ENCODE measurements around the gene SLC9A7. TPM values are rescaled to one million over a fixed set of nuclear protein-coding genes. Genes with fewer than 3 reads are reported as not detected.

Gene SLC9A7
- total and polyA plus RNA-seq, 2 donors from 2014 or later, result 2.4 to 16.1 TPM

GRCh38 chrX:46704767-46705386 lies 54.0 kb downstream of the SLC9A7 start:
- intact Hi-C loops (cut with DNase I), result no loop called here
- no peak overlapping the region for H3K27ac ChIP-seq (ENCODE audit: low read depth in 2 of 2, low read length in 2 of 2)
- no peak for TF ChIP-seq CTCF (IDR thresholded peaks at IDR 0.05; ENCODE audit: borderline replicate concordance, extremely low read depth, insufficient read depth)
- H3K27me3 ChIP-seq (ENCODE audit: control insufficient read depth, insufficient read depth, low read length), result peaks cover 2% of the 10 kb centered on the region
- H3K4me1 ChIP-seq (ENCODE audit: control insufficient read depth in 2 of 3, insufficient read depth in 2 of 3, low read depth in 1 of 3, low read length in 3 of 3), result no peaks in the 10 kb centered on the region
- no peaks in the 10 kb centered on the region for H3K36me3 ChIP-seq (ENCODE audit: control insufficient read depth in 2 of 3, insufficient read depth in 3 of 3, low read length in 3 of 3)
- H3K9ac ChIP-seq (ENCODE audit: low read length in 3 of 3), result no peak overlapping the region
- H3K9me3 ChIP-seq (ENCODE audit: control insufficient read depth in 2 of 3, insufficient read depth in 1 of 3, low read length in 3 of 3), result no peaks in the 10 kb centered on the region
- H3K4me3 ChIP-seq (ENCODE audit: low read length in 3 of 3), result no peak overlapping the region
- no peak for DNase-seq
- no peak for FAIRE-seq

GRCh38 chrX:46703980-46704379 lies 54.9 kb downstream of the SLC9A7 start:
- TF ChIP-seq CTCF (IDR thresholded peaks at IDR 0.05; ENCODE audit: borderline replicate concordance, extremely low read depth, insufficient read depth), result no peak
- no peak overlapping the region for H3K27ac ChIP-seq (ENCODE audit: low read depth in 2 of 2, low read length in 2 of 2)
- DNase-seq (peak in 3 of 5 donors; percentile 9 to 42 (median 30)), FAIRE-seq (no peak)
- no peaks in the 10 kb centered on the region for H3K4me1 ChIP-seq (ENCODE audit: control insufficient read depth in 2 of 3, insufficient read depth in 2 of 3, low read depth in 1 of 3, low read length in 3 of 3)
- no peak overlapping the region for H3K4me3 ChIP-seq (ENCODE audit: low read length in 3 of 3)
- H3K36me3 ChIP-seq (ENCODE audit: control insufficient read depth in 2 of 3, insufficient read depth in 3 of 3, low read length in 3 of 3), result no peaks in the 10 kb centered on the region
- intact Hi-C loops (cut with DNase I), result no loop called here
- H3K9me3 ChIP-seq (ENCODE audit: control insufficient read depth in 2 of 3, insufficient read depth in 1 of 3, low read length in 3 of 3), result no peaks in the 10 kb centered on the region
- peaks cover 2% of the 10 kb centered on the region for H3K27me3 ChIP-seq (ENCODE audit: control insufficient read depth, insufficient read depth, low read length)
- H3K9ac ChIP-seq (ENCODE audit: low read length in 3 of 3), result no peak overlapping the region

- H3K4me3 ChIP-seq (ENCODE audit: low read length in 3 of 3), result no peak overlapping the region
- no peak overlapping the region for H3K9ac ChIP-seq (ENCODE audit: low read length in 3 of 3)
- no peak overlapping the region for H3K27ac ChIP-seq (ENCODE audit: low read depth in 2 of 2, low read length in 2 of 2)
- no peak for TF ChIP-seq CTCF (IDR thresholded peaks at IDR 0.05; ENCODE audit: borderline replicate concordance, extremely low read depth, insufficient read depth)
- intact Hi-C loops (cut with DNase I), result no loop called here
- no peaks in the 10 kb centered on the region for H3K27me3 ChIP-seq (ENCODE audit: control insufficient read depth, insufficient read depth, low read length)
- FAIRE-seq (no peak), DNase-seq (no peak)
- no peaks in the 10 kb centered on the region for H3K36me3 ChIP-seq (ENCODE audit: control insufficient read depth in 2 of 3, insufficient read depth in 3 of 3, low read length in 3 of 3)
- no peaks in the 10 kb centered on the region for H3K9me3 ChIP-seq (ENCODE audit: control insufficient read depth in 2 of 3, insufficient read depth in 1 of 3, low read length in 3 of 3)
- no peaks in the 10 kb centered on the region for H3K4me1 ChIP-seq (ENCODE audit: control insufficient read depth in 2 of 3, insufficient read depth in 2 of 3, low read depth in 1 of 3, low read length in 3 of 3)
Observed at GRCh38 chrX:46698691-46699090, 60.2 kb downstream of the SLC9A7 start.

- H3K27ac ChIP-seq (ENCODE audit: low read depth in 2 of 2, low read length in 2 of 2), result no peak overlapping the region
- no peaks in the 10 kb centered on the region for H3K27me3 ChIP-seq (ENCODE audit: control insufficient read depth, insufficient read depth, low read length)
- no peaks in the 10 kb centered on the region for H3K9me3 ChIP-seq (ENCODE audit: control insufficient read depth in 2 of 3, insufficient read depth in 1 of 3, low read length in 3 of 3)
- H3K36me3 ChIP-seq (ENCODE audit: control insufficient read depth in 2 of 3, insufficient read depth in 3 of 3, low read length in 3 of 3), result no peaks in the 10 kb centered on the region
- H3K4me3 ChIP-seq (ENCODE audit: low read length in 3 of 3), result no peak overlapping the region
- no peak overlapping the region for H3K9ac ChIP-seq (ENCODE audit: low read length in 3 of 3)
- DNase-seq, result no peak
- no peak for FAIRE-seq
- intact Hi-C loops (cut with DNase I), result no loop called here
- no peaks in the 10 kb centered on the region for H3K4me1 ChIP-seq (ENCODE audit: control insufficient read depth in 2 of 3, insufficient read depth in 2 of 3, low read depth in 1 of 3, low read length in 3 of 3)
- TF ChIP-seq CTCF (IDR thresholded peaks at IDR 0.05; ENCODE audit: borderline replicate concordance, extremely low read depth, insufficient read depth), result no peak
Observed at GRCh38 chrX:46695491-46695890, 63.4 kb downstream of the SLC9A7 start.
